ENCODE data around the gene KSR1.
"Not testable (repeated sequence)": the region's sequence is repeated elsewhere in the genome, so short reads cannot be mapped to it uniquely, and the experiment has no call there.

The KSR1 gene

DNA sequence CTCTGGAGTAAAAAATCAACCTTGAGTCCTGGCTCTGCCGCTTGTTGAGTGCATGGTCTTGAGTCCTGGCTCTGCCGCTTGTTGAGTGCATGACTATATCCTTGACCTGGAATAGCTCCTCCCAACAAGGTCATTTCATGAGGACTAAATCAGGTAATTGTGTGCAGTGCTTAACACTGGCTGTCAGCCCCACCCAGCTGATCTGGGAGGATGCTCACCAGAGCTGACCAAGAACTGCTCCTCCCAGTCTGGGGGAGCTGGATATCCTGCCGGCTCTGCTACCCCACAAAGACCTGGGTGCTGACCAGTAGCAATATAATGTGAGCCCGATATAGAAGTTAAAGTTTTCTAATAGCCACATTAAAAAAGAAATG is 154.0 kb downstream of the KSR1 start:
- no peak for DNase-seq (ENCODE audit: low spot score)

GRCh38 chr17:27612160-27612770 is 156.0 kb downstream of the KSR1 start:
- DNase-seq (ENCODE audit: low spot score) = no peak

GRCh38 chr17:27613433-27613832 is 157.2 kb downstream of the KSR1 start:
- no peak for DNase-seq (ENCODE audit: low spot score)

DNA sequence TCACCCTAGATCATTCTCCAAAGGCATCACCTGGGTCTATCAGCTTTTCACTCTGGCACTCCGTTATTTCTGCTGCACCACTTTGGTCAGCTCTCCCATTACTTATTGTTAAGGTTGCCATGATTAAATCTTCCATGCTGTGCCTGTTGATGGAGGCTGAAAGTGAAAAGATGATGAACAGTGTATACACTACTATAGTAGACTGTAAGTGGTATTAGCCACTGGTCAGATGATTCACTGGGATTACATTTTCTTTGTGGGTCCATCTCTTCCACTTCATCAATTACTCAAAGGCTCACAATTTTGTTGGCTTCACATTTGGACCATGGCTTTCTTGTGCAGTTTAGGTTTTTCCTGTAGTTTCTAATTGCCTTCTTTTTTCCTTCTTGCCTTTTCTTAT is 158.9 kb downstream of the KSR1 start:
- DNase-seq (ENCODE audit: low spot score) = no peak

DNA sequence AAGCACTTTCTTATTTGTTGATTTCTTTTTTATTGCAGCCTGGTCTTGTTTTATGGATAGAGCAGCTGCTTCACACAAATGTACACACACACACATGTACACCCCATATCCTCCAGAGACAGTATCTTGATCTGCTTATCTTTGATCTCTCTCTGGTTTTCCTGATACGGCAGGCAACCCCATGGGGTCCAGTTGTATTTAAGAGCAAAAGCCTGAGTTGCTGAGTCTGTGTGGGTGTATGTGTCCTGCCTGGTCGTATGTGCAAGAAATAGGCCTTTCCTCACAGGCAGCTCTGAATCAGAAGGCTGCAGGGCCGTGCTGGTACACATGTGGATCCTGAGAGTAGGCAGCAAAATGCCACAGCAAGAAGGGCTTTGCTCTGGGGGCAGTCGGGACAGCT is 160.2 kb downstream of the KSR1 start:
- DNase-seq (ENCODE audit: low spot score) = no peak

DNA sequence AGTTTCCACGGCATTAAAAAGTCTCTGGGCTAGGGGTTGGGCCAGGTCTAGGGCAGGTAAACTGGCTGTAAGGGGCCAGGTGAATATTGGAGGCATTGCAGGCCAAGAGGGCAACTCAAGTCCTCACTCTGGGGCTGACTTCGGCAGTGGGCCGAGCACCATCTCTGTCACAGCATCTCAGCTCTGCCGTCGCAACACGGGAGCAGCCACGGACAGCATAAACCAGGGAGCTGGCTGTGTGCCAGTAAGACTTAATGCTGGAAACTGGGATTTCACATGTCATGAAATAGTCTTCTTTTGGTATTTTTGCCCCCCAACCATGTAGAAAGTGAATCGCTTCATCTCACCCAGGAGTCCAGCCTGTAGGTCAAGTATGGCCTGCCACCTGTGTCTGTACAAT is 162.2 kb downstream of the KSR1 start:
- DNase-seq (ENCODE audit: low spot score) = no peak

DNA sequence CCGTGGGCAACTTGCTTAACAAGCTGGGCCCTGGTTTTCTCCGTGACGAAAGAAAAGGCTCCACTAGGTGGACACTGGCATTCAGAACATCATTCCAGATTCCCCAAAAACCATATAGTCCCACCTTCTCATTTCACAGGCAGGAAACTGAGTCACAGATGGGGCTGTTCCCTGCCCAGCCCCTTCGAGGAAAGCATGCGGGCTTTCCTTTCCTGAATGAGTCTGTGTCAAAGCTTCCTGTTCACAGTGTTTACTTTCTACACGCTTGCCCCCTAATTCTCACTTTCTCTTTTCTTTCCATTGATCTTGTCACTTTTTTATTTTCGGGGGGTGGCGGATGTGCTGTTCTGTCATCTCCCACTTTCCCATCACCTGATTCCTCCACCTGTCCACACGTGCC is 164.5 kb downstream of the KSR1 start:
- no peak for DNase-seq (ENCODE audit: low spot score)

GRCh38 chr17:27621536-27621935 is 165.3 kb downstream of the KSR1 start:
- peak; percentile 58 for DNase-seq (ENCODE audit: low spot score)

GRCh38 chr17:27621942-27622559 is 165.8 kb downstream of the KSR1 start:
- DNase-seq (ENCODE audit: low spot score) = no peak

- DNase-seq (ENCODE audit: low spot score) = peak; percentile 67
These were observed 166.7 kb downstream of the KSR1 start for GRCh38 chr17:27622986-27623385.

- no peak for DNase-seq (ENCODE audit: low spot score)
These were observed 167.4 kb downstream of the KSR1 start for GRCh38 chr17:27623614-27624013.

GRCh38 chr17:27624539-27624938 is 168.3 kb downstream of the KSR1 start:
- DNase-seq (ENCODE audit: low spot score) = no peak

DNA sequence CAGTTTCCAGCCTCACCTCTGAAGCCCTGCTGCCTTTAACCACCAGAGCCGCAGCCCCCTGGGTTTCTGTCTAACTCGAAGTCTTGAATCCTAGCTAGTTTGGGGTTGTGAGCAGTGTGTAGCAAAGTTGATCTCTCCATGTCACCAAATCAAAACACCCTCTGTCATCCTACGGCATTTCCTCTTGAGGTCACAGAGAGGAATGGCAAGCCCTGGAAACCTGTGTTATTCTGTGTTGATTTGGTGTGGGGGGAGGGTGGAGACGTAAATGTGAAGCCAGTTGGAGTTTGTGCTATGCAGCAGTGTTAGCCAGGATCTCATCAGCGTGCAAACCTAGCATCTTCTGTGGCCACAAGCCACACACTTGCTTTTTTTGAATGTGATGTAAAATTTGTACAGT is 169.6 kb downstream of the KSR1 start:
- DNase-seq (ENCODE audit: low spot score) = no peak

- DNase-seq (ENCODE audit: low spot score) = no peak
These were observed 171.3 kb downstream of the KSR1 start for GRCh38 chr17:27627514-27627913.

GRCh38 chr17:27628376-27628775 is 172.1 kb downstream of the KSR1 start:
- no peak for DNase-seq (ENCODE audit: low spot score)

DNA sequence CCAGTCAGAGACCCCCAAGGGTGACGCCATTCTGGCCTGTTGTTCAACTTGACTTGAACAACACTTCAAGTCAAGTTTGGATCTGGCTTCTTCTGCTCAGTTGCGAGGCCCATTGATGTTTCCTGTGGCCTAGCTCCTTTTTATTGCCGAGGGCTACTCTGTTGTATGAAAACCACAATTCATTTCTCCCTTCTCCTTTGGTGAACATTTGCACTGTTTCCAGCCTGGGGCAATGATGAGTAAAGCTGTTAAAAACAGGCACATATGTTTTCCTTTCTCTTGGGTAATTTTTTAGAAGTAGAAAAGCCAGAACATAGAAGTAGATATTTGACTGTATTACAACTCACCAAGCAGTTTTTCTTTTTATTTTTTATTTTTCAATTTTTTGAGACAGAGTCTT is 173.0 kb downstream of the KSR1 start:
- not testable (repeated sequence) for DNase-seq (ENCODE audit: low spot score)

DNA sequence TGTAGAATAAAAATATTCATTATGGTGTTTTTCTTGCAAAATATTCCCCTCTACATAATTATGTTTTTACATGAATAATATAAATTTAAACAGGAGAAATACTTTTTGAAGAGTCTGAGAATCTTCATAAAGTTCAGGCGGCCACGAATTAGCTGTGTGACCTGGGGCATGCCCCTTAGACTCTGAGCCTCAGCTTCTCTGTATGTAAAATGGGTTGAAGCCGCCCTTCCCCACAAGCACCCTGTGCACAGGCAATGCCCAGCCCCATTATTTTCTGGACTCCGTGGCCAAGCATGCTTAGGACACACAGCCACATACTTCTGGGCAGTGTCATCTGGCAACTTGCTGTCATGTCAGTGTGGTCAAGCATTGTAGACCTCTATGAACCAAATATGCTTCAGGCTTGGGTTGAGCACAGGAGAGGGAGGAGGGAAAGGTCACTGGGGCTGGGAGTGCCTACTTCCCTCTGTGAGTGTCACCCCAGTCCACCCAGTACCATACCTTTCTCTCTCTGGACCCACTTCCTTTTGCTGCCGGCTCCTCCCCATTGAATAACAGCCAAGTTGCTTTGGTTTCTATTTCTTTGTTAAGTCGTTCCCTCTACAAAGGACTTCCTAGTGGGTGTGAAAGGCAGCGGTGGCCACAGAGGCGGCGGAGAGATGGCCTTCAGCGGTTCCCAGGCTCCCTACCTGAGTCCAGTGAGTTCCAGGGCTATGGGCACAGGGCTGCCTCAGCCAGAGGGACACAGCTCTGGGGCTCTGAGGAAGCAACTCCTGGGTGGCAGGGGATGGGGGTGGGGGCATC is 174.6 kb downstream of the KSR1 start, which contains the start of gene LGALS9:
Gene LGALS9, plus strand, starts transcription at position 582 of the 804 bp plus-strand sequence. Its CDS starts 78 bp downstream, at position 660.
- DNase-seq (ENCODE audit: low spot score) = peak; percentile 51

DNA sequence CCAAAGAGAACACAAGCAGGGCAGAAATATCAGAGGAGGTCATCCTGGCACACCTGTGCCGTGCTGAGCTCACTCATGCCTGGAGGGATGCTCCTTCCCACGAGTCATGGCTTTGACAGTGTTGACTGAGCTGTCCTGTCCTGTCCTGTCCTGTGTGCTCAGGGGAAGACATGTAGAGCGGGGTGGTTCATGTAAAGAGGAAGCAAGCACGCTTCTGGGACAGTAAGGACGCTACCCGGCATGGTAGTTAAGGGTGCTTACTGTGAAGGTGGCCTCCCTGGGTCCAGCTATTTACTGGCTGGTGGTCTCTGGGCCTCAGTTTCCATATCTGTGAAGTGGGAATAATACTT is 175.1 kb downstream of the KSR1 start:
- peak; percentile 33 for DNase-seq (ENCODE audit: low spot score)

DNA sequence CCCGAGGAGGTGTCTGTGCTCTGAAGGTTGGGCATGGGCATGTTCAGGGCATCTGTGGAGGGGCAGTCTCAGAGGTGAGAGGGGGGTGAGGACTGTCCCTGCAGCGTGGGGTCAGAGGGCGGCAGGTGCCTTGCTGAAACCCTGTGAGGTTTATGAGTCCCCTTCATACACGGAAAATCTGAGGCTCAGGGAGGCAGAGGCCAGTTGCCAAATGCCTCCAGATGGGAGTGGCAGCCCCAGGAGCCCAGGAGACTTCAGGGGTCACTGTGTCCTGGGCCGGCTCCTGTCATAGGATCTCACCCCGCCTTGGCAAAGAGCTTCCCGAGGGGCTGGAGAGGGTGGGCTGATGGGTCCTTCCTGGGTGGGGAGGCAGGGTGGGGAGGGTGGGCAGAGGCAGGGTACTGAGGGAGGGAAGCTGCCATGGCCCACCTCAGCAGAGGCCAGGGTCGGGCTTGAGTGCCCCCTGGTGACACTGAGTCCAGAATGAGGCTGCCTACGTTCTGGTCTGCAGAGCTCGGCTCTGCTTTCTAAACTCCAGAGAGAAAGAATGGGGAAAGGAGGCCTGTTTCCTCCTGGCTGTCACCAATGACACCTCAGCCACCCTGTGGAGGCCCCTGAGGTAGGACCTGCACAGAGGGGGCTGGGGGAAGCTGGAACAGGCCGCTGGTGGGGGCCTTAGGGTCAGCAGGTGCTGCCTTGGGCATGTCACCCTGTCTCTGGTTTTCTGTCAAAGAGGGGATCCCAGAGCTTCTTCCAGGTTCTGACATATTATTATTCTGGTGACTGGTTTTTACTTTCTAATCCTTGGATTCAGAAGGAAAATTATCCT is 175.9 kb downstream of the KSR1 start:
- DNase-seq (ENCODE audit: low spot score) = no peak

- peak; percentile 85 for DNase-seq (ENCODE audit: low spot score)
These were observed 176.5 kb downstream of the KSR1 start for GRCh38 chr17:27632766-27633165.

DNA sequence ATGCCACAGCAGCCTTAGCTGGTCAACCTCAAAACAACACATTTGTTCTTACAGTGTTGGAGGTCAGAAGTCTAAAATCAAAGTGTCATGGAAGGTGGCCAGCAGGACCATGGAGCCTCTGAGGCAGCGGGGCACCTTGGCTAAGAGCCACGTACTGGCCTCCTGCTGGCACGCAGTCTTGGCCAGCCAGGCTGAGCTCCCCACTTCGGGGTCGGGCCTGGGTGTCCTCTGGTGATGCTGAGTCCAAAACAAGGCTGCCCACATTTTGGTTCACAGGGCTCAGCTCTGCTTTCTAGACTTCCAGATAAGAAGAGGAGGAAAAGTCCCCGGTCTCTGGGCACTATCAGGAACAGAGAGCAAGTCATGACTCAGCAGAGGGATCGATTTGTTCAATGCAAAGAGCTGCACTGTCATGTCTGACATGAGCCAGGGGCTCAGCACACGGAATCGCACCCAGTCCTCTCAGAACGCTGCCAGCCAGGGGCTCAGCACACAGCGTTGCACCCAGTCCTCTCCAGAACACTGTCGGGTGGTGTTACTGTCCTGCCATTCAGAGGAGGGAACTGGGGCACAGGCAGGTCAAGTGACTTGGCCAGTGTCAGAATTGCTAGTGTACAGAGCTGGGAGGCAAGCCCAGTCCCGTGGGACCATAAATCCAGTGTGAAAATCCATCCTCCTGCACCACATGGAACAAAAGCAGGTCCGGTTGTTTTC is 177.2 kb downstream of the KSR1 start:
- DNase-seq (ENCODE audit: low spot score) = no peak

- DNase-seq (ENCODE audit: low spot score) = no peak
These were observed 177.7 kb downstream of the KSR1 start for GRCh38 chr17:27634026-27634335.

Measured in Ammon's horn (tissue), 1 donor.